HG02571 (cell line): ENCODE results near the gene NOPCHAP1.

Experiments used
- ATAC-seq: cut with Tn5 transposase; IDR thresholded peaks from one replicate; pipeline ENCODE4 v1.9.1; 2021; ENCODE audit warnings: mild to moderate bottlenecking, moderate library complexity; ENCODE audit not compliant: unreplicated experiment

NOPCHAP1 gene

GRCh38 chr12:105018012-105018411 lies 31.9 kb downstream of the NOPCHAP1 start:
- no peak for ATAC-seq

- no peak for ATAC-seq
Measured at GRCh38 chr12:105018776-105019175, 32.7 kb downstream of the NOPCHAP1 start.

- ATAC-seq, result no peak
Measured at GRCh38 chr12:105020241-105020962, 34.3 kb downstream of the NOPCHAP1 start.

- no peak for ATAC-seq
Measured at GRCh38 chr12:105024928-105025327, 38.8 kb downstream of the NOPCHAP1 start.

- no peak for ATAC-seq
Measured at GRCh38 chr12:105025890-105026289, 39.8 kb downstream of the NOPCHAP1 start.

- ATAC-seq, result no peak
Measured at GRCh38 chr12:105026411-105026810, 40.3 kb downstream of the NOPCHAP1 start.

GRCh38 chr12:105030820-105031807 lies 45.0 kb downstream of the NOPCHAP1 start:
- peak; percentile 81 for ATAC-seq

GRCh38 chr12:105032703-105033357 lies 46.7 kb downstream of the NOPCHAP1 start:
- ATAC-seq, result no peak

GRCh38 chr12:105033851-105034250 lies 47.7 kb downstream of the NOPCHAP1 start:
- no peak for ATAC-seq
